IMR-90 (cell line): ENCODE measurements around the gene PPIL6. TPM values are rescaled to one million over a fixed set of nuclear protein-coding genes. Genes with fewer than 3 reads are reported as not detected.

ENCODE experiments used
- ATAC-seq: fragments of 200-7000 bp; cut with Tn5 transposase; 2 replicates; pipeline ENCODE4 v1.9.1; 2020; ENCODE audit warnings: low read depth, mild to moderate bottlenecking, moderate library complexity
- BruUV-seq: library from RNA; stranded (reverse); fragments of 400-500 nt; replicated peaks from 2 replicates; lab custom pipeline; 2021; lab: Mats Ljungman, UMichigan
- CTCF ChIA-PET: fragments of 300-600 bp; formaldehyde crosslinking; extraction: SDS; loops from one replicate; lab custom pipeline; 2021; ENCODE audit warnings: antibody characterized with exemption; lab: Yijun Ruan, JAX
- POLR2A ChIA-PET: fragments of 300-600 bp; sonication (Branson Sonifier 250); formaldehyde crosslinking; loops from one replicate; lab custom pipeline; 2022; ENCODE audit warnings: antibody characterized with exemption; ENCODE audit not compliant: unreplicated experiment; lab: Charles Lee
- DNase-seq: peaks from one replicate; pipeline ENCODE4 v3.0.0; 2013
- H2AFZ ChIP-seq: replicated peaks from 2 replicates; pipeline ENCODE3; 2013; ENCODE audit warnings: low read length, mild to moderate bottlenecking; ENCODE audit not compliant: poor library complexity
- H2AK5ac ChIP-seq: 2 replicates; pipeline ENCODE4 v1.6.1; 2013; ENCODE audit warnings: low read depth, low read length, inconsistent platforms
- H2AK9ac ChIP-seq: replicated peaks from 2 replicates; pipeline ENCODE3; 2013; ENCODE audit warnings: mild to moderate bottlenecking, low read depth, low read length, moderate library complexity; ENCODE audit not compliant: poor library complexity
- H2BK120ac ChIP-seq: 2 replicates; pipeline ENCODE4 v1.6.1; 2013; ENCODE audit warnings: low read depth, low read length, inconsistent platforms
- H2BK15ac ChIP-seq: 3 replicates; pipeline ENCODE4 v1.6.1; 2013; ENCODE audit warnings: low read depth, low read length, inconsistent platforms
- H2BK20ac ChIP-seq: 2 replicates; pipeline ENCODE4 v1.6.1; 2013; ENCODE audit warnings: low read depth, mild to moderate bottlenecking, inconsistent platforms, low read length, moderate library complexity
- H2BK5ac ChIP-seq: 2 replicates; pipeline ENCODE4 v1.6.1; 2013; ENCODE audit warnings: mild to moderate bottlenecking, low read depth, low read length, inconsistent platforms; ENCODE audit not compliant: poor library complexity, severe bottlenecking
- H3K14ac ChIP-seq: replicated peaks from 2 replicates; pipeline ENCODE4 v1.6.1; 2013; ENCODE audit warnings: low read depth, low read length, inconsistent platforms
- H3K18ac ChIP-seq: 2 replicates; pipeline ENCODE4 v1.6.1; 2013; ENCODE audit warnings: low read depth, low read length, control low read depth
- H3K23ac ChIP-seq: 2 replicates; pipeline ENCODE4 v1.6.1; 2013; ENCODE audit warnings: low read depth, low read length, inconsistent platforms
- H3K27ac ChIP-seq: 2 replicates; pipeline ENCODE4 v1.5.1; 2013; ENCODE audit warnings: mild to moderate bottlenecking, control low read depth, low read length; ENCODE audit not compliant: insufficient read depth
- H3K27me3 ChIP-seq: 2 replicates; pipeline ENCODE4 v1.6.1; 2013; ENCODE audit warnings: low read length; ENCODE audit not compliant: control insufficient read depth, insufficient read depth
- H3K36me3 ChIP-seq: 2 replicates; pipeline ENCODE4 v1.6.1; 2013; ENCODE audit warnings: low read length, mixed read lengths; ENCODE audit not compliant: control insufficient read depth, insufficient read depth
- H3K4ac ChIP-seq: 2 replicates; pipeline ENCODE4 v1.6.1; 2013; ENCODE audit warnings: low read depth, low read length, inconsistent platforms
- H3K4me1 ChIP-seq: 2 replicates; pipeline ENCODE4 v1.6.1; 2013; ENCODE audit warnings: low read length, mixed read lengths; ENCODE audit not compliant: control insufficient read depth, insufficient read depth
- H3K4me2 ChIP-seq: 2 replicates; pipeline ENCODE4 v1.6.1; 2013; ENCODE audit warnings: low read depth, mild to moderate bottlenecking, control low read depth, low read length, moderate library complexity
- H3K4me3 ChIP-seq: 2 replicates; pipeline ENCODE4 v1.5.1; 2013; ENCODE audit warnings: low read depth, mild to moderate bottlenecking, control low read depth, low read length, moderate library complexity; ENCODE audit not compliant: insufficient read depth
- H3K56ac ChIP-seq: 2 replicates; pipeline ENCODE4 v1.6.1; 2013; ENCODE audit warnings: low read length, inconsistent platforms; ENCODE audit not compliant: insufficient read depth; ENCODE audit errors: extremely low read depth
- H3K79me1 ChIP-seq, 2 experiments: 2 replicates each; pipeline ENCODE4 v1.6.1; 2013; ENCODE audit warnings: low read length in 2 of 2, inconsistent platforms in 1 of 2, low read depth in 1 of 2
- H3K9ac ChIP-seq: 2 replicates; pipeline ENCODE4 v1.6.1; 2013; ENCODE audit warnings: low read depth, low read length, control low read depth
- H3K9me1 ChIP-seq: 2 replicates; pipeline ENCODE4 v1.6.1; 2013; ENCODE audit warnings: low read length, inconsistent platforms; ENCODE audit not compliant: insufficient read depth
- H3K9me3 ChIP-seq: 2 replicates; pipeline ENCODE4 v1.6.1; 2013; ENCODE audit warnings: low read length; ENCODE audit not compliant: control insufficient read depth, insufficient read depth
- H4K20me1 ChIP-seq: 2 replicates; pipeline ENCODE4 v1.6.1; 2013; ENCODE audit warnings: low read length, inconsistent platforms; ENCODE audit not compliant: insufficient read depth
- H4K5ac ChIP-seq: 2 replicates; pipeline ENCODE4 v1.6.1; 2013; ENCODE audit warnings: mild to moderate bottlenecking, low read depth, low read length, control low read depth
- H4K8ac ChIP-seq, 2 experiments: 2 replicates each; pipeline ENCODE4 v1.6.1; 2013; ENCODE audit warnings: low read depth in 2 of 2, low read length in 2 of 2, control low read depth in 1 of 2, inconsistent platforms in 1 of 2
- H4K91ac ChIP-seq: 2 replicates; pipeline ENCODE4 v1.6.1; 2013; ENCODE audit warnings: low read depth, low read length, inconsistent platforms; ENCODE audit not compliant: insufficient read depth
- POLR2A ChIP-seq: IDR thresholded peaks from 2 replicates; pipeline ENCODE4 v1.6.1; 2012; ENCODE audit warnings: mild to moderate bottlenecking, low read depth, low read length
- WGBS, 2 experiments: methylation state at CpG; one replicate each; pipeline versions ENCODE4 v1.1.5 to v1.1.7; 2013; ENCODE audit warnings: missing lambda C conversion rate in 2 of 2; ENCODE audit not compliant: insufficient read length in 1 of 2; ENCODE audit errors: extremely low coverage in 2 of 2; 5-methylcytosine and 5-hydroxymethylcytosine counted together
- dilution Hi-C: fragments of 300-500 bp; cut with HindIII; formaldehyde crosslinking; loops from one replicate; pipeline ENCODE4 v1.14.3; 2018; ENCODE audit warnings: low sequenced_read_pairs; ENCODE audit not compliant: unreplicated experiment
- in situ Hi-C: fragments of 300-500 bp; cut with MboI; formaldehyde crosslinking; loops from 3 replicates; pipeline ENCODE4 v1.14.3; 2019; ENCODE audit warnings: low sequenced_read_pairs, inconsistent platforms, mixed read lengths
- intact Hi-C: fragments of 100-400 bp; cut with micrococcal nuclease; formaldehyde crosslinking; loops from 2 replicates; pipeline ENCODE4 v1.10.0; 2022
- polyA plus RNA-seq, 3 experiments: library from polyadenylated mRNA; depleted of rRNA; stranded (reverse); fragments of >200 nt; gene quantifications; 2 replicates each; pipeline ENCODE4 v1.2.3, GENCODE V29; 2012; ENCODE audit warnings: low replicate concordance in 1 of 3
- total RNA-seq: library from RNA; depleted of rRNA; stranded (reverse); fragments of >200 nt; gene quantifications from 2 replicates; pipeline ENCODE4 v1.2.3, GENCODE V29; 2012

The PPIL6 gene
- total and polyA plus RNA-seq, 2 of the 4 experiments (the other 2 are of a cell fraction): 0.15 to 0.18 TPM

DNA sequence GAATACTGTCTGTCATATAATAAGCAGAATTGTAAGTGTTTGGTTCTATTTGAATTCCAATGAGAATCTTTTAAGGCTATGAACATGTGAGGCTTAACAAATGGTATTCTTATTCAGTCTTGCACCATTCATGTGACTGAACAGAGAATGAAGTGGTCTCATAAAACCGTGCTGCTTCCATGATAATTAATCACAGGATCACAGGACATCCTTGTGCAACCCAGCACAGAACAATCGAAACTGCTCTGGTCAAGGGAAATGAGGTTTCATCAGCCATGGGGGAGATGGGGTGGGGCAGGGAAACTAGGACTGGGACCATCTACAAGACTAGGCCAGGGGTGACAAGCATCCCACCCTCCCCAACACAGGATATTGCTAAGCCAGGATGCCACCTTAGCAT is 6.0 kb downstream of the PPIL6 start:
- no peak overlapping the region for H2BK20ac ChIP-seq
- H2AK9ac ChIP-seq: no peak overlapping the region
- H3K14ac ChIP-seq: no peak overlapping the region
- H2BK15ac ChIP-seq: no peak overlapping the region
- intact Hi-C loops (no loop called here), dilution Hi-C loops (no loop called here), in situ Hi-C loops (no loop called here)
- H3K4me3 ChIP-seq: no peak overlapping the region
- H4K5ac ChIP-seq: no peak overlapping the region
- H3K23ac ChIP-seq: no peak overlapping the region
- TF ChIP-seq POLR2A: no peak
- no peaks in the 10 kb centered on the region for H3K36me3 ChIP-seq
- no peaks in the 10 kb centered on the region for H3K9me3 ChIP-seq
- peaks cover 2% of the 10 kb centered on the region; the same call in 1 of the 2 replicates for H3K27me3 ChIP-seq
- H3K9me1 ChIP-seq: no peaks in the 10 kb centered on the region
- no peak overlapping the region for H2BK120ac ChIP-seq
- no peak overlapping the region for H2AFZ ChIP-seq
- H3K4me1 ChIP-seq: no peaks in the 10 kb centered on the region; the same call in 1 of the 2 replicates
- no peak overlapping the region for H2BK5ac ChIP-seq
- H4K20me1 ChIP-seq: no peaks in the 10 kb centered on the region
- H3K56ac ChIP-seq: no peak overlapping the region
- no CpG with 5 or more reads among the region's 2 CpGs for WGBS, 2 experiments
- H2AK5ac ChIP-seq: no peak overlapping the region
- H3K4me2 ChIP-seq: no peak overlapping the region
- no peak overlapping the region for H3K27ac ChIP-seq
- no peak overlapping the region for H3K9ac ChIP-seq
- DNase-seq (no peak), ATAC-seq (no peak)
- no peak overlapping the region for H4K91ac ChIP-seq
- no peaks in the 10 kb centered on the region for H3K79me1 ChIP-seq
- CTCF ChIA-PET: no interaction called here
- BruUV-seq: no TSS peak
- H3K4ac ChIP-seq: no peak overlapping the region
- POLR2A ChIA-PET: no interaction called here
- H4K8ac ChIP-seq: no peak overlapping the region
- H3K18ac ChIP-seq: no peak overlapping the region
